AG09319 (cell line): Measurements from ENCODE around the gene RBFOX1.

ENCODE experiments used
- DNase-seq: peaks from one replicate; pipeline ENCODE4 v3.0.0-alpha.2; 2010; ENCODE audit warnings: low read depth; ENCODE audit errors: extremely low read depth
- CTCF ChIP-seq: IDR thresholded peaks from 2 replicates; pipeline ENCODE4 v1.5.1; 2011; ENCODE audit warnings: low read depth, mild to moderate bottlenecking, inconsistent platforms, low read length, moderate library complexity

The RBFOX1 gene

DNA sequence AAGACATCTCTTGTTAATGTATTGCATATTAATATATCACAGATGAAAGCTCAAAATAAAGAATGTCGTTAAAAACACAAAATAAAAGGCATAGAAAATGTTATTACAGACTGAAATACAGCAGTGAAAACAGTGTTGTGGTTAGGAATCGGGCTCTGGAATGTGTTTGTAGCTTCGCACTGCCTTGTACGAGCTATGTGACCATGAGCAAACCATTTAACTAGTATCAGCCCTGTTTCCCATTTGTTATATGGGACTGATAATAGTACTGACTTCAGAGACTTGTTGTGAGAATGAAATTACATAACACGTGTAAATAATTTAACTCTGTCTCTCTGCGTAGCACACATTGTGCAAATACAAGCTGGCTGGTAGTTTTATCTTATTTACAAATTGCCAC, 648 bp upstream of the RBFOX1 start:
- DNase-seq: no peak
- TF ChIP-seq CTCF: no peak

DNA sequence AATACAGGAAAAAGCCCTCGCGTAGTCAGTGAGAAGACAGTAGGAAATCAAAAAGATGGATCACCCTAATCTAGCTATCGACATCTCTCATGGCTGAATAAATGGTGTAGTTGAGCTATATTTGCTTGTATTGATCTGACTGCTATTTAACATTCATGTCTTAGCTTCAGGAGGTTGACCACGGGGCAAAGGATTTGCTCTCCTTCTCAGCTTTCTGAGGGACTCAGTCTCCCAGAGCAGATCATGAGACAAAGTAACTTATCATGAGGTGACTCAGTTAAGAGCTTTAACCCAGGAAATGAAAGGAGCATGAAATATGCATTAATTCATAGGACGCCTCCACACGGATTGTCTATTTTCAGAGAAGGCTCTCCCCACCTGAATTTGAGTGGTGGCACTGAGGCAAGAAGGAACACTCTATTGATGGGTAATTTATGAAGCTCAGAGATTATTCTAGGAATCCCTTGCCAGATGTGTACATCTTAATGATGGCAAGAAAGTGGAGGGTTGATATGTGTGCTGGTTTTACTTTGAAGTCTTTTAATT, 608 bp downstream of the RBFOX1 start:
- no peak for TF ChIP-seq CTCF
- no peak for DNase-seq

DNA sequence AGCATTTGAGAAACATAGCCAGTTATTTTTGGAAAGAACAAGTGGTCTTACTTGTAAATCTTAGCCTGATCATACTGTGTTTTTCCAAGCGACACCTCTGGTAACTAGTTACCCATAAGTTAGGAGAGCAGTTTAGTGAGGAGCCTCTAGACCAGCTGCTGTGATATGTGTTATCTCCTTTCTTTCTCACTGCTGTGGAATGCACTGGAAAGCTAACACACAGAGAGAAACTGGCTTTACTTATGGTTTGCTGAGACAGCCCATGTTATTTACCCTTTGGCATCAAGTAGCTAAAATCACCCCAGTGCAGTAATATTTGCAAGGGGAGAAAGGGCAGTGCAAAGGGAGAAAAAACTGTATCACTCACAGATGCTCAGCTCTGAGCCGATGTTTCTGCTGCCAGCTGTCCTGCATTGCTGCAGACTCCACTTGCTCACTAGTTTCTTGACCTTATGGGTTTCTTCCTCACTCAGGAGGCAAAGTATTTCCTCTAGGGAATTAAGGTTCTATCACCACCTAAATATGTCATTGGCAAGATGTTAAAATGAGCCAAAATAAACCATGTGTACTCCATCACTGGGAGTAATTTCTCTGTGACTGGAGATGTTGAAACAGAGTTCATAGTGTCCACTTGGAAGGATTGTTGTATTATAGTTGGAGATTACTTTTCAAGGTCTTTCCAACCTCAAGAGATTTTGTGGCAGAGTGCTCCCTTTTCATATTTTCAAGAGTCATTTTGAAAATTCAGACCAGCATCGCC, 2.3 kb downstream of the RBFOX1 start:
- DNase-seq: no peak
- TF ChIP-seq CTCF: no peak

GRCh38 chr16:7335991-7336634, 3.5 kb downstream of the RBFOX1 start:
- DNase-seq: no peak
- no peak for TF ChIP-seq CTCF

- TF ChIP-seq CTCF: no peak
- no peak for DNase-seq
Observed at GRCh38 chr16:7336742-7337141, 4.1 kb downstream of the RBFOX1 start.

DNA sequence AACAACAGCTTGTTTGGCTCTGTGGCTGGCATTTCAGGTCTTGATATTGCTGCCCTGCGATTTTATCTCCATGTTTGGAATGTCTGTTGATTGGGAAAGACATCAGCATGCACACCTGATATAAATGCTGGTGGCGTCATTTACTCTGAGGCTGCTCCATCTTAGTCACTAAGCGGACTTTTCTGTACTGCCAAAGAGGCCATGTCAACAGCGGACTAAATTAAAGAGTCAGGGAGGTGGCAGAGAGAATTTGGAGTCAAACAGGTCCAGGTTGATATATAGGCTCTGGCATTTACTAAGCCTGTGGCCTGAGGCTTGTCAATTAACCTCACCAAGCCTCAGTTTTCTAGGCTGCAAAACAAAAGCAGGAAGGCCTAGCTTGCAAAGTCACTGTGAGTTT, 6.2 kb downstream of the RBFOX1 start:
- no peak for DNase-seq
- no peak for TF ChIP-seq CTCF

DNA sequence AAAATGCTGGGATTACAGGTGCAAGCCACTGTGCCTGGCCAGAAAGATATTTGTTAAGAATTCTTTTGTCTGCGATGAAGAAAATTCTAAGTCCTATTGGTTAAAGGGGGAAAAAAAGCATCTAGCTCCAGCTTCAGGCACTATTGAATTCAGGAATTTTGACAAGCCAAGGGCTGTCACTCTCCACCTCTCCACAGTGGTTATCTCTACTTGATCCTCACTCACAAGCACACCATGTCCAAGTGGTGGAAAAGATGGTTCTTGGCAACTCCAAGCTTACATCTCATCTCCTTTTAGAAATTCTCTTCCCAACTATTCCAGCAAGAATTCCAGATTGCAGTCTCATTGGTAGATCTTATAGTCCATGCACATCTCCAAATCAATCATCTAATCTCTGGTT, 7.1 kb downstream of the RBFOX1 start:
- DNase-seq: no peak
- TF ChIP-seq CTCF: no peak
